Rectal smooth muscle tissue (tissue), 1 donor: Measurements from ENCODE around the gene SPRED2.

Experiments used
- H3K27ac ChIP-seq: one replicate; pipeline ENCODE4 v1.7.0; 2013; ENCODE audit warnings: low read depth, low read length, inconsistent platforms
- H3K27me3 ChIP-seq: one replicate; pipeline ENCODE4 v1.7.0; 2013; ENCODE audit warnings: low read length; ENCODE audit not compliant: control insufficient read depth, insufficient read depth
- H3K36me3 ChIP-seq: one replicate; pipeline ENCODE4 v1.7.0; 2013; ENCODE audit warnings: low read length; ENCODE audit not compliant: control insufficient read depth, insufficient read depth
- H3K4me1 ChIP-seq: one replicate; pipeline ENCODE4 v1.7.0; 2013; ENCODE audit warnings: low read length; ENCODE audit not compliant: control insufficient read depth, insufficient read depth
- H3K4me3 ChIP-seq: one replicate; pipeline ENCODE4 v1.7.0; 2013; ENCODE audit warnings: low read length
- H3K9ac ChIP-seq: one replicate; pipeline ENCODE4 v1.7.0; 2013; ENCODE audit warnings: low read length

SPRED2 gene

GRCh38 chr2:65314801-65315441 lies 117.5 kb downstream of the SPRED2 start:
- no peak overlapping the region for H3K9ac ChIP-seq
- H3K4me1 ChIP-seq, result no peaks in the 10 kb centered on the region
- no peak overlapping the region for H3K27ac ChIP-seq
- H3K4me3 ChIP-seq, result no peak overlapping the region
- H3K36me3 ChIP-seq, result peaks cover 3% of the 10 kb centered on the region
- H3K27me3 ChIP-seq, result no peaks in the 10 kb centered on the region

- no peak overlapping the region for H3K27ac ChIP-seq
- H3K36me3 ChIP-seq, result peaks cover 3% of the 10 kb centered on the region
- no peak overlapping the region for H3K9ac ChIP-seq
- H3K27me3 ChIP-seq, result no peaks in the 10 kb centered on the region
- H3K4me1 ChIP-seq, result peaks cover 2% of the 10 kb centered on the region
- H3K4me3 ChIP-seq, result no peak overlapping the region
These were observed 118.5 kb downstream of the SPRED2 start for GRCh38 chr2:65313954-65314256.

GRCh38 chr2:65313126-65313953 lies 119.1 kb downstream of the SPRED2 start:
- H3K4me3 ChIP-seq, result no peak overlapping the region
- peaks cover 3% of the 10 kb centered on the region for H3K36me3 ChIP-seq
- H3K27me3 ChIP-seq, result no peaks in the 10 kb centered on the region
- no peak overlapping the region for H3K9ac ChIP-seq
- peaks cover 2% of the 10 kb centered on the region for H3K4me1 ChIP-seq
- H3K27ac ChIP-seq, result no peak overlapping the region

- Histone ChIP-seq H3K27ac (no peak overlapping the region), H3K36me3 (peaks cover 3% of the 10 kb centered on the region), H3K4me1 (peaks cover 2% of the 10 kb centered on the region), H3K27me3 (no peaks in the 10 kb centered on the region), H3K4me3 (no peak overlapping the region), H3K9ac (no peak overlapping the region)
These were observed 120.8 kb downstream of the SPRED2 start for GRCh38 chr2:65311596-65311995.

GRCh38 chr2:65311049-65311448 lies 121.3 kb downstream of the SPRED2 start:
- Histone ChIP-seq H3K27me3 (no peaks in the 10 kb centered on the region), H3K36me3 (no peaks in the 10 kb centered on the region), H3K27ac (no peak overlapping the region)

GRCh38 chr2:65309699-65310098 lies 122.7 kb downstream of the SPRED2 start:
- peak overlapping the region; percentile 61 for H3K27ac ChIP-seq
- H3K9ac ChIP-seq, result no peak overlapping the region
- H3K4me3 ChIP-seq, result no peak overlapping the region
- H3K4me1 ChIP-seq, result peaks cover 2% of the 10 kb centered on the region
- no peaks in the 10 kb centered on the region for H3K27me3 ChIP-seq
- no peaks in the 10 kb centered on the region for H3K36me3 ChIP-seq

More at GRCh38 chr2:65311049-65311448, 121.3 kb downstream of the SPRED2 start:
- no peak overlapping the region for H3K4me3 ChIP-seq
- H3K4me1 ChIP-seq, result peaks cover 2% of the 10 kb centered on the region
- no peak overlapping the region for H3K9ac ChIP-seq

- no peak overlapping the region for H3K4me3 ChIP-seq
- H3K27me3 ChIP-seq, result no peaks in the 10 kb centered on the region
- H3K36me3 ChIP-seq, result no peaks in the 10 kb centered on the region
- H3K4me1 ChIP-seq, result peaks cover 10% of the 10 kb centered on the region
- no peak overlapping the region for H3K27ac ChIP-seq
- H3K9ac ChIP-seq, result no peak overlapping the region
These were observed 126.5 kb downstream of the SPRED2 start for GRCh38 chr2:65305934-65306333.

- Histone ChIP-seq H3K36me3 (no peaks in the 10 kb centered on the region), H3K4me3 (peak overlapping the region; percentile 34), H3K4me1 (peaks cover 8% of the 10 kb centered on the region), H3K27ac (peak overlapping the region; percentile 41), H3K27me3 (no peaks in the 10 kb centered on the region), H3K9ac (no peak overlapping the region)
These were observed 131.4 kb downstream of the SPRED2 start for GRCh38 chr2:65300761-65301711.

GRCh38 chr2:65300134-65300760 lies 132.2 kb downstream of the SPRED2 start:
- Histone ChIP-seq H3K9ac (no peak overlapping the region), H3K36me3 (no peaks in the 10 kb centered on the region), H3K4me3 (peak overlapping the region; percentile 3), H3K4me1 (peaks cover 8% of the 10 kb centered on the region), H3K27me3 (no peaks in the 10 kb centered on the region), H3K27ac (peak overlapping the region; percentile 11)

- Histone ChIP-seq H3K36me3 (no peaks in the 10 kb centered on the region), H3K27me3 (no peaks in the 10 kb centered on the region), H3K9ac (no peak overlapping the region), H3K4me1 (peaks cover 8% of the 10 kb centered on the region), H3K27ac (no peak overlapping the region), H3K4me3 (no peak overlapping the region)
These were observed 133.2 kb downstream of the SPRED2 start for GRCh38 chr2:65299246-65299645.

GRCh38 chr2:65298089-65298488 lies 134.3 kb downstream of the SPRED2 start:
- Histone ChIP-seq H3K27me3 (no peaks in the 10 kb centered on the region), H3K9ac (no peak overlapping the region), H3K4me3 (no peak overlapping the region), H3K27ac (no peak overlapping the region), H3K36me3 (no peaks in the 10 kb centered on the region), H3K4me1 (peaks cover 8% of the 10 kb centered on the region)

GRCh38 chr2:65297544-65297943 lies 134.9 kb downstream of the SPRED2 start:
- Histone ChIP-seq H3K27ac (no peak overlapping the region), H3K27me3 (no peaks in the 10 kb centered on the region), H3K4me1 (peaks cover 8% of the 10 kb centered on the region), H3K4me3 (no peak overlapping the region), H3K9ac (no peak overlapping the region), H3K36me3 (no peaks in the 10 kb centered on the region)
